Stomach (tissue), 9 donors: ENCODE data around the gene LHX1. TPM values are rescaled to one million over a fixed set of nuclear protein-coding genes. Genes with fewer than 3 reads are reported as not detected.

Source experiments
- DNase-seq, 2 donors: peaks; one replicate each; pipeline versions ENCODE4 v3.0.0 to v3.0.0-alpha.2; 2013 to 2019
- H3K27ac ChIP-seq, 5 donors: fragments of 200-600 bp in 4 of 5; sonication (generic) in 4 of 5; one replicate each; pipeline ENCODE4 v1.5.1; 2013 to 2019; ENCODE audit warnings: mild to moderate bottlenecking in 1 of 5, moderate library complexity in 1 of 5
- H3K27me3 ChIP-seq, 3 donors: fragments of 200-600 bp; sonication (generic); one replicate each; pipeline ENCODE4 v1.5.1; 2017 to 2019; ENCODE audit warnings: mixed run types in 1 of 3
- H3K36me3 ChIP-seq, 4 donors: fragments of 200-600 bp; sonication (generic); 1 replicate in 3 of 4; 2 replicates in 1 of 4; pipeline ENCODE4 v1.5.1; 2016 to 2019
- H3K4me1 ChIP-seq, 4 donors: fragments of 200-600 bp; sonication (generic); one replicate each; pipeline ENCODE4 v1.5.1; 2016 to 2019
- H3K4me3 ChIP-seq, 4 donors: fragments of 200-600 bp; sonication (generic) in 3 of 4; one replicate each; pipeline ENCODE4 v1.5.1; 2016 to 2019; ENCODE audit warnings: mild to moderate bottlenecking in 1 of 4
- H3K9me3 ChIP-seq, 4 donors: fragments of 200-600 bp; sonication (generic); one replicate each; pipeline ENCODE4 v1.5.1; 2016 to 2019
- EP300 ChIP-seq: sonication (generic); formaldehyde crosslinking; IDR thresholded peaks from one replicate; pipeline ENCODE4 v1.6.1; 2017; ENCODE audit warnings: antibody characterized with exemption
- POLR2A ChIP-seq, 4 donors: fragments of 450-650 bp; IDR thresholded peaks; one replicate each; pipeline ENCODE4 v1.6.1; 2016; ENCODE audit warnings: antibody characterized with exemption in 4 of 4, control low read depth in 2 of 4, mild to moderate bottlenecking in 1 of 4, moderate library complexity in 1 of 4
- POLR2AphosphoS5 ChIP-seq, 3 donors: sonication (generic); formaldehyde crosslinking; IDR thresholded peaks; one replicate each; pipeline ENCODE4 v1.6.1; 2016; ENCODE audit warnings: antibody characterized with exemption in 3 of 3
- WGBS, 5 donors: extraction: QIAGEN DNeasy Blood & Tissue Kit in 3 of 5; methylation state at CpG; one replicate each; pipeline versions ENCODE4 v1.1.5 to v1.1.7; 2013 to 2018; 5-methylcytosine and 5-hydroxymethylcytosine counted together
- intact Hi-C: fragments of 100-400 bp; cut with DNase I; formaldehyde crosslinking; loops from one replicate; pipeline ENCODE4 v1.15.1; 2023; ENCODE audit warnings: low total_unique reads
- polyA plus RNA-seq, 3 donors: library from polyadenylated mRNA; stranded (reverse); fragments of 200-250 nt; gene quantifications; one replicate each; pipeline ENCODE4 v1.2.3, GENCODE V29; 2013
- total RNA-seq, 5 donors: library from RNA; depleted of rRNA; stranded (reverse); fragments of >200 nt; gene quantifications; one replicate each; pipeline versions ENCODE4 v1.1.0 to v1.2.3, GENCODE V29; 2014 to 2016
- TF ChIP-seq, protein P1 (sequence below), 7 experiments: fragments of 450-650 bp in 4 of 7; fragments of 200-600 bp in 3 of 7; sonication (generic) in 3 of 7; IDR thresholded peaks; one replicate each; pipeline ENCODE4 v1.5.1; 2016 to 2019; ENCODE audit warnings: antibody characterized with exemption in 7 of 7, control low read depth in 2 of 7, mild to moderate bottlenecking in 1 of 7
- donor health status: healthy with polysubstance abuse.
- donor health status: Bipolar disorder and iron deficiency.
- donor health status: healthy.

LHX1 gene
- total and polyA plus RNA-seq, 8 donors: not detected

DNA sequence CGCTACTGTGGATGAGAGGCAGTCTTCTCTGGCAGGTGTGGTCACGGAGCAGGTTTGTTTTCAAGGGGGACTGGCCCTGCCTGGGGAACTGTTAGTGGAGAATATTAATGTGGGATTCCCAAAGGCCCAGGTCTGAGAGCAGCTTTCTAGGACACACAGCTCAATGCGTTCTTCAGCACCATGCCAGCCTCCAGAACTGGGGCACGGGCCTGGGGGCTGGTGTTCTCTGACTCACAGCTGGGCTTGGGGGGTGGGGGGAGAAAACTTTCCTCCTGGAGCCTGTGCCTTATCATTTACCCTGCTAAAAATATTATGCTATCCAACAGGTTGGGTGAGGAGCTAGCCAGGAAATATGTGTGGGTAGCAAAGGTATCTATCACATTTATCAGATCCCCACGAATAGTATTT is 13.5 kb upstream of the LHX1 start:
- peaks cover 4 to 89% (median 36%) of the 10 kb centered on the region in 3 donors for H3K27me3 ChIP-seq
- H3K36me3 ChIP-seq: no peaks in the 10 kb centered on the region
- H3K27ac ChIP-seq: peak overlapping the region in 1 of 5 donors; percentile 27
- H3K9me3 ChIP-seq: no peaks in the 10 kb centered on the region
- peaks cover 0 to 20% (median 6%) of the 10 kb centered on the region in 4 donors for H3K4me1 ChIP-seq
- WGBS, 5 donors: 33 to 49% (median 48%) methylated on average over 5 of the region's 5 CpGs
- intact Hi-C loops: no loop called here
- TF ChIP-seq POLR2AphosphoS5 (IDR thresholded peaks at IDR 0.05) (peak in 1 of 3 donors; percentile 30), POLR2A (IDR thresholded peaks at IDR 0.05) (no peak), EP300 (no peak)
- TF ChIP-seq, protein P1, sequence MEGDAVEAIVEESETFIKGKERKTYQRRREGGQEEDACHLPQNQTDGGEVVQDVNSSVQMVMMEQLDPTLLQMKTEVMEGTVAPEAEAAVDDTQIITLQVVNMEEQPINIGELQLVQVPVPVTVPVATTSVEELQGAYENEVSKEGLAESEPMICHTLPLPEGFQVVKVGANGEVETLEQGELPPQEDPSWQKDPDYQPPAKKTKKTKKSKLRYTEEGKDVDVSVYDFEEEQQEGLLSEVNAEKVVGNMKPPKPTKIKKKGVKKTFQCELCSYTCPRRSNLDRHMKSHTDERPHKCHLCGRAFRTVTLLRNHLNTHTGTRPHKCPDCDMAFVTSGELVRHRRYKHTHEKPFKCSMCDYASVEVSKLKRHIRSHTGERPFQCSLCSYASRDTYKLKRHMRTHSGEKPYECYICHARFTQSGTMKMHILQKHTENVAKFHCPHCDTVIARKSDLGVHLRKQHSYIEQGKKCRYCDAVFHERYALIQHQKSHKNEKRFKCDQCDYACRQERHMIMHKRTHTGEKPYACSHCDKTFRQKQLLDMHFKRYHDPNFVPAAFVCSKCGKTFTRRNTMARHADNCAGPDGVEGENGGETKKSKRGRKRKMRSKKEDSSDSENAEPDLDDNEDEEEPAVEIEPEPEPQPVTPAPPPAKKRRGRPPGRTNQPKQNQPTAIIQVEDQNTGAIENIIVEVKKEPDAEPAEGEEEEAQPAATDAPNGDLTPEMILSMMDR (IDR thresholded peaks at IDR 0.05): no peak
- peak in 1 of 2 donors; percentile 63 for DNase-seq
- no peak overlapping the region for H3K4me3 ChIP-seq

DNA sequence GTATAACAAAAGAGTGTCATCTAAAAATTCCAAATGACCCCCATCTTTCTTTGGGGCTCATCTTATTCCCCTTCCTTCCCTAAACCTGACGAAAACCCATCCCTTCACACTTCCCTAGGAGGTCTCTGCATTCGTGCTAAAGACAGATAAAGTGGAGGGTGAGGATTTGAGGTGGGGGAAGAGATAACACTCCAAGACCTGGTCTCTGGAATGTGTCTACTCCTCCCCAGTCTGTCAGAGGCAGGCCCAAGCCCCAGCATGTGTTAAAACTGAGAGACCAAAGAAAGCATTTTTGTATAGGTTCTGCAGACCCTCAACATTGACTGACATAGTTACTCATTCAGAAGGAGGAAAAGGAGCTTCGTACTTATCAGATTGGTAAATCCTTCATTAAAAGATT is 11.0 kb upstream of the LHX1 start:
- no peak for TF ChIP-seq POLR2A (IDR thresholded peaks at IDR 0.05)
- no peak for TF ChIP-seq EP300
- no peak for TF ChIP-seq POLR2AphosphoS5 (IDR thresholded peaks at IDR 0.05)
- TF ChIP-seq, protein P1 (IDR thresholded peaks at IDR 0.05): no peak
- Histone ChIP-seq H3K9me3 (no peaks in the 10 kb centered on the region), H3K36me3 (no peaks in the 10 kb centered on the region), H3K4me1 (peaks cover 0 to 20% (median 6%) of the 10 kb centered on the region in 4 donors), H3K27ac (no peak overlapping the region), H3K4me3 (no peak overlapping the region), H3K27me3 (peaks cover 14 to 89% (median 50%) of the 10 kb centered on the region in 3 donors)
- WGBS, 5 donors: 82 to 92% (median 92%) methylated on average over 3 of the region's 3 CpGs
- no peak for DNase-seq
- intact Hi-C loops: no loop called here

DNA sequence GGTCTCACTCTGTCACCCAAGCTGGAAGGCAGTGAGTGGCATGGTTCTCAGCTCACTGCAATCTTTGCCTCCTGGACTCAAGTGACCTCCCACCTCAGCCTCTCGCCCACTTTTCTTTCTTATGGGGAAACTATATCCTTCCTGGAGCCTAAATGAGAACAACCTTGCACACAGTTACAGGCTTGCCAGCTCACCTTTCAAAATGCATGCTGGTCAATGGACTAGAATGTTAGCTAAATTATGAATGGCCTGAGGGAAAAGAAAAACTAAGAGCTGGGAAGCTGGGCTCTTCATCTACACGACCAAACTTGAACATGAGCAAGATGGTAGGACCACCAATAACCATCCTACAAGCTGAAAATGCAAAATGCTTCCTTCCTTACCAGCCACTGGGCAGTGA is 10.6 kb upstream of the LHX1 start:
- no peak overlapping the region for H3K4me3 ChIP-seq
- H3K27ac ChIP-seq: no peak overlapping the region
- H3K9me3 ChIP-seq: no peaks in the 10 kb centered on the region
- intact Hi-C loops: no loop called here
- TF ChIP-seq EP300 (no peak), POLR2A (IDR thresholded peaks at IDR 0.05) (no peak), POLR2AphosphoS5 (IDR thresholded peaks at IDR 0.05) (no peak)
- TF ChIP-seq, protein P1 (IDR thresholded peaks at IDR 0.05): no peak
- 78 to 86% (median 83%) methylated on average over 2 of the region's 2 CpGs for WGBS, 5 donors
- no peak for DNase-seq
- peaks cover 2 to 25% (median 10%) of the 10 kb centered on the region in 4 donors for H3K4me1 ChIP-seq
- no peaks in the 10 kb centered on the region for H3K36me3 ChIP-seq
- peaks cover 18 to 89% (median 50%) of the 10 kb centered on the region in 3 donors for H3K27me3 ChIP-seq

DNA sequence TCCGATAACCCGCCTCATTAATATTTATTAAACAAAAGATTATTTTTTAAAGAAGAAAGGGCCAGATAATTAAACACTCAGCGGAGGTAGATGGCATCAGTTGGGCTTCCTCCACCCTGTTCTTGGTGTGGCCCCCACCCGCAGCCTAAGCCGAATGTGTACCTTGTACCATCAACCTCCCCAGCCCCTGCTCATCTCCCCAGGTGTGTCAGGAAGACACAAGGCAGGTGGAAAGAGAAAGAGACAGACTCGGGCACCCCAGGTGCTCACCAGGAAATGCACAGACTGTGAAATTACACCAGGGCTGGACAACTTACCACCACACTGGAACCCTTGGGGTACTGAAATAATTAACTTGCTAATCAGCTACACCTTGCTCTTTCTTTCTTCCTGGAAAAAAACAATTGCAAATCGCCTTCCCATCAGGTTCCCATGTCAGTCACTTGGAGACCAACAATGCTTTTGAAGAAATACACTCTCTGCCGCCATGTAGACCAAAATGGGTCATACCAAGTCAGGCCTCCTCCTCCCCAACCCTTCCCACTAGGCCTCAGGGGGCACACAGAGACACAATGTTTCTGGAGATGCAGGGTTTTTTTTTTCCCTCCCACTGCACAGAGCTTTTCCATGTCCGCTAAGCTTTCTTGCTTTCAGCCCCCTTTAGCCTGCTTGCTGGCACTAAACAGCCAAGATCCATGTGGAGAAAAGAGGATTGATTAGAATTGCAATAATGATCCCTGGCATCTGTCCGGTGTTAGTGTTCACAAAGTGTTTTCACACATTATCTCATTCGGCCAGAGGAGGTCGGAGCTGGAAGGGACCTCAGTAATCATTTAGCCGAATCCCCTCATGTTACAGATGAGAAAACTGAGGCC is 8.6 kb upstream of the LHX1 start:
- H3K27ac ChIP-seq: no peak overlapping the region
- TF ChIP-seq POLR2AphosphoS5 (IDR thresholded peaks at IDR 0.05) (no peak), EP300 (no peak), POLR2A (IDR thresholded peaks at IDR 0.05) (no peak)
- TF ChIP-seq, protein P1 (IDR thresholded peaks at IDR 0.05): no peak
- no peaks in the 10 kb centered on the region for H3K9me3 ChIP-seq
- H3K27me3 ChIP-seq: peaks cover 35 to 89% (median 65%) of the 10 kb centered on the region in 3 donors
- H3K4me1 ChIP-seq: peaks cover 23 to 36% (median 27%) of the 10 kb centered on the region in 4 donors
- no peak for DNase-seq
- WGBS, 5 donors: 45 to 55% (median 48%) methylated on average over 13 of the region's 13 CpGs
- intact Hi-C loops: no loop called here
- H3K36me3 ChIP-seq: no peaks in the 10 kb centered on the region
- no peak overlapping the region for H3K4me3 ChIP-seq
